Measurements from ENCODE around the gene KRTAP4-9. TPM values are rescaled to one million over a fixed set of nuclear protein-coding genes. Genes with fewer than 3 reads are reported as not detected.
"Not testable (repeated sequence)": the region's sequence is repeated elsewhere in the genome, so short reads cannot be mapped to it uniquely, and the experiment has no call there.

Gene KRTAP4-9
- total RNA-seq, 1 experiment from 2014 or later, result not detected

DNA sequence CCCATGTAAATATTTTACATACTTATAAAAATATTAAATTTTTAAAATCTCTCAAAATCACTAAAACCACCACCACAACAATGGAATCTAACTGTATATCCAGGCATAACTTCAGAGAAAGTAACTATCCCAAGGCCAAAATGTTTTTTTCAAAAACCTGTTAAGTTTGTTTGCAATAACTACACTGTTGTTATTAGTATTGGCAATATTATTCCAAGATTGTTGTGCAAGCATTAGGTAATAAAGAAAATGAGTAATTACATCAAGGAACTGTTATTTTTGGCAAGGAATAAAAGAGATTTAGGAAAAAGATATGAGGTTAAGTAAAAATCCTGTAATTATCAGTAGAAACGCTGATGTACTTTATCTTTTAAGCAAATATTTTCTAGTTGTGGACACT is 22.2 kb downstream of the KRTAP4-9 start:
- intact Hi-C loops (cut with micrococcal nuclease; ENCODE audit: unreplicated experiment), result no loop called here
- no peaks in the 10 kb centered on the region for H3K36me3 Mint-ChIP-seq (ENCODE audit: insufficient read depth, unreplicated experiment)
- H3K4me3 Mint-ChIP-seq (ENCODE audit: low read depth, unreplicated experiment), result no peak overlapping the region
- H3K4me1 Mint-ChIP-seq (ENCODE audit: low read depth, unreplicated experiment), result peaks cover 37% of the 10 kb centered on the region
- no peak for DNase-seq
- H3K27me3 Mint-ChIP-seq (ENCODE audit: unreplicated experiment), result no peaks in the 10 kb centered on the region
- CTCF ChIA-PET, result no interaction called here
- no peak overlapping the region for H3K27ac Mint-ChIP-seq (ENCODE audit: unreplicated experiment)
- H3K9me3 Mint-ChIP-seq (ENCODE audit: low read depth, unreplicated experiment), result peaks cover 4% of the 10 kb centered on the region
- no TSS peak for BruUV-seq (replicated peaks)
- TF ChIP-seq, protein P1, sequence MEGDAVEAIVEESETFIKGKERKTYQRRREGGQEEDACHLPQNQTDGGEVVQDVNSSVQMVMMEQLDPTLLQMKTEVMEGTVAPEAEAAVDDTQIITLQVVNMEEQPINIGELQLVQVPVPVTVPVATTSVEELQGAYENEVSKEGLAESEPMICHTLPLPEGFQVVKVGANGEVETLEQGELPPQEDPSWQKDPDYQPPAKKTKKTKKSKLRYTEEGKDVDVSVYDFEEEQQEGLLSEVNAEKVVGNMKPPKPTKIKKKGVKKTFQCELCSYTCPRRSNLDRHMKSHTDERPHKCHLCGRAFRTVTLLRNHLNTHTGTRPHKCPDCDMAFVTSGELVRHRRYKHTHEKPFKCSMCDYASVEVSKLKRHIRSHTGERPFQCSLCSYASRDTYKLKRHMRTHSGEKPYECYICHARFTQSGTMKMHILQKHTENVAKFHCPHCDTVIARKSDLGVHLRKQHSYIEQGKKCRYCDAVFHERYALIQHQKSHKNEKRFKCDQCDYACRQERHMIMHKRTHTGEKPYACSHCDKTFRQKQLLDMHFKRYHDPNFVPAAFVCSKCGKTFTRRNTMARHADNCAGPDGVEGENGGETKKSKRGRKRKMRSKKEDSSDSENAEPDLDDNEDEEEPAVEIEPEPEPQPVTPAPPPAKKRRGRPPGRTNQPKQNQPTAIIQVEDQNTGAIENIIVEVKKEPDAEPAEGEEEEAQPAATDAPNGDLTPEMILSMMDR (IDR thresholded peaks at IDR 0.05; ENCODE audit: unreplicated experiment), result no peak

DNA sequence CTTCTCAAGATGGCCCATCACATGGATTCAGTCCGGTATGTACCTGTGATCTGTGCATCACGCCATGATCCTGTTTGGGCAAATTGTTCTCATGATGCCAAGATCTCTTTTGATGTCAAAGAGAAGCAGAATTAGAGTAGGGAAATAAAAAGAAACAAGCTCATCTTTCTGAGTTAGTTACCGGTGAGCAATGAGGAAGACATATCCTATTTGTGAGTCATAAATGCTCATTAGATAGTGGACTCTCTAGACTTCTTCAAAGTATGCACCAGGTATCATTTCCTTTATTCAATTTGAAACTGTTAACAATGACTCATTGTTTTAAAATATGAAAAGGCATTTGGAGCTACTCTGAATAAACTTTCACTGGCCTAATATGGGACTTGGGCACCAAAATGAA is 26.8 kb downstream of the KRTAP4-9 start:
- intact Hi-C loops (cut with micrococcal nuclease; ENCODE audit: unreplicated experiment), result loop anchor here (5.0 kb wide), 1 partner anchor 175 kb away; no protein-coding TSS in a partner anchor
- no TSS peak for BruUV-seq (replicated peaks)
- DNase-seq, result no peak
- Mint-ChIP-seq H3K9me3 (ENCODE audit: low read depth, unreplicated experiment) (peaks cover 4% of the 10 kb centered on the region), H3K4me1 (ENCODE audit: low read depth, unreplicated experiment) (peaks cover 44% of the 10 kb centered on the region), H3K4me3 (ENCODE audit: low read depth, unreplicated experiment) (no peak overlapping the region), H3K36me3 (ENCODE audit: insufficient read depth, unreplicated experiment) (no peaks in the 10 kb centered on the region), H3K27ac (ENCODE audit: unreplicated experiment) (peak overlapping the region; percentile 57), H3K27me3 (ENCODE audit: unreplicated experiment) (no peaks in the 10 kb centered on the region)
- CTCF ChIA-PET, result interaction anchor here (0.5 to 1.5 kb wide), 9 partner anchors 9 to 992 kb away, joined by 3 to 8 read pairs (median 3); partner anchors contain the start of genes CASC3 and KRTAP4-6
- TF ChIP-seq, protein P1 (IDR thresholded peaks at IDR 0.05; ENCODE audit: unreplicated experiment), result no peak

DNA sequence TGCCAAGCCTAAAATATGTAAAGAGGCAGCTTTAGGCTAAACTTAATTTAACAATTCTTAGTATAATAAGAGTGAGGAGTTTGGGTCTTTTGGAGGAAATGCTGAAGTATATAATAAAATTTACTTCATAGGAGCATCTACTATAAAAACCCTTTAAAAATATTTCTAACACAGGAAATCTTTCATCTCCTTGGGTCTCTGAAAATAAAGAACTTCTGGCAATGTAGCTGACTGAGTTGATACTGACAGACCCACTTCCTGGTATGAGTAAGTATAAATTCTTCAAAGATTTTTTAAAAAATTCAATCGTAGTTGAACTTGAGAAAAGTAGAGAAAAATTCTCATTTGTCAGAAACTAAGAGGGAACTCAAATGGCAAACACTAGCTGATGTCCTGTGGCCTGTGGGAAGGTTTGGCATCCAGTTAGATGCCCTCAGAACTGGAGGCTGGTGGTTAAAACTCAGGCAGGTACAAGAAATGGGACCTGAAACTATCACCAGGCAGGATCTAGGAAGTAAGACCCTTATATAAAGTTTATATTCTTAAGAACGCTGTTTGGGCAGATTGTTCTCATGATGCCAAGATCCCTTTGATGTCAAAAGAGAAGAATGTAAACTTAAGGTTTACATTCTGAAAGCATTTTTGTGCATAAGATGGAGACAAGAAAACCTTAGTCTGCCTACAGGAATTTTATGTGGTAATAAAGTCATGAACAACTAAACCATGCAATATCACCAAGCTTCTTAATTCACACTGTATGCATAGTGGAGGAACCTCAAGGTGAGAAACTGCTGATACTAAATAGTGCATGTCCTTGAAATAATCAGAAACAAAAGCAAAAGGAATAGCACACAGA is 28.9 kb downstream of the KRTAP4-9 start:
- BruUV-seq (replicated peaks), result no TSS peak
- no peaks in the 10 kb centered on the region for H3K36me3 Mint-ChIP-seq (ENCODE audit: insufficient read depth, unreplicated experiment)
- no peak for DNase-seq

GRCh38 chr17:41139865-41140264 is 34.7 kb downstream of the KRTAP4-9 start:
- DNase-seq; H3K27me3 Mint-ChIP-seq (ENCODE audit: unreplicated experiment); BruUV-seq (replicated peaks); H3K4me3 Mint-ChIP-seq (ENCODE audit: low read depth, unreplicated experiment); intact Hi-C loops (cut with micrococcal nuclease; ENCODE audit: unreplicated experiment); CTCF ChIA-PET: not testable (repeated sequence)
- Mint-ChIP-seq H3K27ac (ENCODE audit: unreplicated experiment) (peak overlapping the region; percentile 78), H3K9me3 (ENCODE audit: low read depth, unreplicated experiment) (peaks cover 25% of the 10 kb centered on the region), H3K36me3 (ENCODE audit: insufficient read depth, unreplicated experiment) (peaks cover 13% of the 10 kb centered on the region), H3K4me1 (ENCODE audit: low read depth, unreplicated experiment) (peaks cover 32% of the 10 kb centered on the region)

More for the DNA sequence above, 28.9 kb downstream of the KRTAP4-9 start:
- intact Hi-C loops (cut with micrococcal nuclease; ENCODE audit: unreplicated experiment), result loop anchor here (5.0 kb wide), 1 partner anchor 177 kb away; no protein-coding TSS in a partner anchor
- TF ChIP-seq, protein P1 (IDR thresholded peaks at IDR 0.05; ENCODE audit: unreplicated experiment), result no peak
- peaks cover 44% of the 10 kb centered on the region for H3K4me1 Mint-ChIP-seq (ENCODE audit: low read depth, unreplicated experiment)
- peaks cover 9% of the 10 kb centered on the region for H3K9me3 Mint-ChIP-seq (ENCODE audit: low read depth, unreplicated experiment)
- H3K27ac Mint-ChIP-seq (ENCODE audit: unreplicated experiment), result peak overlapping the region; percentile 24
- CTCF ChIA-PET, result no interaction called here
- no peaks in the 10 kb centered on the region for H3K27me3 Mint-ChIP-seq (ENCODE audit: unreplicated experiment)
- H3K4me3 Mint-ChIP-seq (ENCODE audit: low read depth, unreplicated experiment), result no peak overlapping the region
